DMS79 (cell line): ENCODE measurements around the gene OR6M1.

Experiments used
- DNase-seq: peaks from one replicate; lab custom pipeline; 2025; lab: John Stamatoyannopoulos, UW

Gene OR6M1

GRCh38 chr11:123775715-123776549, 30.2 kb downstream of the OR6M1 start:
- DNase-seq, result no peak

GRCh38 chr11:123775289-123775688, 30.9 kb downstream of the OR6M1 start:
- DNase-seq, result no peak

GRCh38 chr11:123773959-123774358, 32.2 kb downstream of the OR6M1 start:
- no peak for DNase-seq

GRCh38 chr11:123773026-123773425, 33.1 kb downstream of the OR6M1 start:
- no peak for DNase-seq

GRCh38 chr11:123771664-123772063, 34.5 kb downstream of the OR6M1 start:
- DNase-seq, result no peak

GRCh38 chr11:123770712-123771111, 35.4 kb downstream of the OR6M1 start:
- no peak for DNase-seq

GRCh38 chr11:123765601-123766000, 40.5 kb downstream of the OR6M1 start:
- no peak for DNase-seq

- no peak for DNase-seq
Observed at GRCh38 chr11:123762422-123762821, 43.7 kb downstream of the OR6M1 start.

- DNase-seq, result no peak
Observed at GRCh38 chr11:123760894-123761293, 45.3 kb downstream of the OR6M1 start.

GRCh38 chr11:123757976-123758375, 48.2 kb downstream of the OR6M1 start:
- no peak for DNase-seq

GRCh38 chr11:123755813-123756212, 50.3 kb downstream of the OR6M1 start:
- no peak for DNase-seq
